GM15510 (cell line): Measurements from ENCODE around the gene DAPK1.

Source experiments
- POLR2A ChIP-seq: IDR thresholded peaks from 3 replicates; pipeline ENCODE4 v1.6.1; 2011; ENCODE audit warnings: borderline replicate concordance; ENCODE audit not compliant: insufficient read length; ENCODE audit errors: extremely low read depth

DAPK1 gene

DNA sequence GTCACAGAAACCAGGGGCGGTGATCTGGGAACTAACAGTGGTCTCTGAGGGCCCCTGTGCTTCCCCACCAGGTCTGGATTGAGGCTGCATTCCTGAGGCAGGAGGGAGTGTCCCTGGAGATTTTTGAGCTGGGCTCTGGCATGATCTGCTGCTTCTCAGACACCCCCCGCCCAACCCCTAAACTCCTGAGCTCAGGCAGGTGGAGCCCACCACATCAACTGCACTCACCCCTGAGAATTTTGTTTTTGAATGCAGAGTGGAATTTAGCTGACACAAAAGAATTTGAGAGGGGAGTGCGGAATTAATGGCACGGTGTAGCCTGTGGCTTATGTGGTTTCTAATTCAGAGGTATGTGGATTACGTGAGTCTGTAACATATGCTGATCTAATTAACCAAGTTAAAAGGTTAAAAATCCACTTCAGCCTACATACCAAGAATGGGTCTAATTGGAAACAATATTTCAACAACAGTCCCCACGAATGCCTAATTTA lies 204.3 kb downstream of the DAPK1 start:
- no peak for TF ChIP-seq POLR2A

DNA sequence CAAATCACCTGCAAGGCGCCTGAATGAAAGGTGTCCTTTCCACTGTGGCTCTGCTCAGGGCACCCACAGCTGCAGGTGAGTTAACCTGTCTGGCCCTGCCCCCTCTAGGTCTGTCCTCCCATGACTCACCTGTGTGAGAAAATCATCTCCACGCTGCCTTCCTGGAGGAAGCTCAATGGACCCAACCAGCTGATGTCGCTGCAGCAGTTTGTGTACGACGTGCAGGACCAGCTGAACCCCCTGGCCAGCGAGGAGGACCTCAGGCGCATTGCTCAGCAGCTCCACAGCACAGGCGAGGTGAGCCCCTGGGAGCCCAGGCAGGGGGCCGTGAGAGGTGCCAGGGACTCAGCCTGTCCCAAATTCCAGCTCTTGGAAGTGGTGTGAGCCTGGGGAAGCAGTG lies 205.3 kb downstream of the DAPK1 start:
- no peak for TF ChIP-seq POLR2A

DNA sequence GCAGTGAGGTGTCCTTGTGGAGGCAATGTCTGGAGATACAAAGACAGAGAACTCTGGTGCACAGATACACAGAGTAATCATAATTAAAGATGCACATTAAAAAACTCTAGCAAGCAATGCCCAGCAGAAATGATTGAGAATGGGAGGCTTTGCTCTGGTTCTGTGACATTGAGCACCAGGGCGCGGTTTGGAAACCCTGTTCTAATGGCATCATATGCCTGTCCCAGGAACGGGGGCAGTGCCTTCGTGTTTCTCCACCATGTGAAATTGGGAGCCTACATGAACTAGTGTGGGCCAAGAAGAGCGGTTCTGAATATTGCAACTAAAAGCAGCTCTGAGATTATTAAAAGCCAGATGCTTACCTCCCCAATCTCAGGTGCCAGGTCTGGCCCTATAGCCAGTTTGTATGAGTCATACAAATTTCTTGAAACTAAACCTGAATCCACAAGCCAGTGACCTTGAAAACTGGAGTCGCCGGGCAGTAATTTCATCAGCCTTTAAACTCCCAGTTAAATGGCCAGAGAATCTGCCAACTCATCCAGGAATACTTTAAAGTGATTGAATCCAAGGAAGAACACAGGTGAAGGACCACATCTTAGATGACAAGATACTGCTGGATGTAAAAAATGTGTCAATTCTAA lies 206.1 kb downstream of the DAPK1 start:
- no peak for TF ChIP-seq POLR2A

DNA sequence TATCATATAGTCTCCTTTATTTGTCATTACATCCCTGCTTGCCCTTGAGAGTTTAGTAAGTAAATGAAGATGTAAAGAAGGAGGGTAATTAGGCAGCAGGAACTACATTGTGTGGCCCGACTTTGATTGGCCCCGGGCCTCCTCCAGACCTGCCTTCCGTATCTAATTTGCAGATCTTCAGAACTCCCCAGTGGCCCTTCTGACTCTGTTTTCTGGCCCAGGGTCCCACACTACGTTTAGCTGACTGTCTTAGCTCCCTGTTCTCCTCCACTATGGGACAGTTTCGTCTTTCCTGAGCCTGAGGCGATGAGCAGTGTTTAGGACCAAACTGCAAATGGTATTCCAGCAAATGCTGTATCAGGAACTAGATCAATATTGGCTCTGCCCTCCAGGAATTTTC lies 206.7 kb downstream of the DAPK1 start:
- no peak for TF ChIP-seq POLR2A

DNA sequence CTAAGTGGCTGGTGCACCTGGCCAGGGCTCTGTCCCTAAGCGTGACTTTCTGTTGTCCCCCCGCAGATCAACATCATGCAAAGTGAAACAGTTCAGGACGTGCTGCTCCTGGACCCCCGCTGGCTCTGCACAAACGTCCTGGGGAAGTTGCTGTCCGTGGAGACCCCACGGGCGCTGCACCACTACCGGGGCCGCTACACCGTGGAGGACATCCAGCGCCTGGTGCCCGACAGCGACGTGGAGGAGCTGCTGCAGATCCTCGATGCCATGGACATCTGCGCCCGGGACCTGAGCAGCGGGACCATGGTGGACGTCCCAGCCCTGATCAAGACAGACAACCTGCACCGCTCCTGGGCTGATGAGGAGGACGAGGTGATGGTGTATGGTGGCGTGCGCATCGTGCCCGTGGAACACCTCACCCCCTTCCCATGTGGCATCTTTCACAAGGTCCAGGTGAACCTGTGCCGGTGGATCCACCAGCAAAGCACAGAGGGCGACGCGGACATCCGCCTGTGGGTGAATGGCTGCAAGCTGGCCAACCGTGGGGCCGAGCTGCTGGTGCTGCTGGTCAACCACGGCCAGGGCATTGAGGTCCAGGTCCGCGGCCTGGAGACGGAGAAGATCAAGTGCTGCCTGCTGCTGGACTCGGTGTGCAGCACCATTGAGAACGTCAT lies 208.5 kb downstream of the DAPK1 start:
- TF ChIP-seq POLR2A: no peak

DNA sequence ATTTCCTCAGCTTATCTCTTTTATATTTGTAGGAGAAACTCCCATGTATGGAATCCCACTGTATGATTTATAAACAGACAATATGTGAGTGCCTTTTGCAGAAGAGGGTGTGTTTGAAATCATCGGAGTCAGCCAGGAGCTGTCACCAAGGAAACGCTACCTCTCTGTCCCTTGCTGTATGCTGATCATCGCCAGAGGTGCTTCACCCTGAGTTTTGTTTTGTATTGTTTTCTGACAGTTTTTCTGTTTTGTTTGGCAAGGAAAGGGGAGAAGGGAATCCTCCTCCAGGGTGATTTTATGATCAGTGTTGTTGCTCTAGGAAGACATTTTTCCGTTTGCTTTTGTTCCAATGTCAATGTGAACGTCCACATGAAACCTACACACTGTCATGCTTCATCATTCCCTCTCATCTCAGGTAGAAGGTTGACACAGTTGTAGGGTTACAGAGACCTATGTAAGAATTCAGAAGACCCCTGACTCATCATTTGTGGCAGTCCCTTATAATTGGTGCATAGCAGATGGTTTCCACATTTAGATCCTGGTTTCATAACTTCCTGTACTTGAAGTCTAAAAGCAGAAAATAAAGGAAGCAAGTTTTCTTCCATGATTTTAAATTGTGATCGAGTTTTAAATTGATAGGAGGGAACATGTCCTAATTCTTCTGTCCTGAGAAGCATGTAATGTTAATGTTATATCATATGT lies 210.3 kb downstream of the DAPK1 start:
- TF ChIP-seq POLR2A: no peak

DNA sequence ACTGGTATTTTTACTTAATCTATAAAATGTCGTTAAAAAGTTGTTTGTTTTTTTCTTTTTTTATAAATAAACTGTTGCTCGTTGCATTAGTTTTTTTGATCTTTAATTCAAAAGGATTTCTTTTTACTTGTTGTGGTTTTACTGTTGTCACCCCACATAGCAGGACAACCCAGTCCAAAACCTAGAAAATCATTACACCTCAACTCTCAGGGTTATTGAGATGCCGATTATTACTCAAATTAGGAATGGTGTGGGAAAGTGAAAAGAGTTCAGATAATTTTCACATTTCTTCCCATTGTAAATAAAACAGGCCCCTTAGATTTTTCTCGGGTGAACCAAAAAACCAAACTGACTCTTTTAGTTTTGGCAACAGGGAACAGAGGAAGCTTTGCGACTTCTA lies 210.9 kb downstream of the DAPK1 start:
- TF ChIP-seq POLR2A: no peak

DNA sequence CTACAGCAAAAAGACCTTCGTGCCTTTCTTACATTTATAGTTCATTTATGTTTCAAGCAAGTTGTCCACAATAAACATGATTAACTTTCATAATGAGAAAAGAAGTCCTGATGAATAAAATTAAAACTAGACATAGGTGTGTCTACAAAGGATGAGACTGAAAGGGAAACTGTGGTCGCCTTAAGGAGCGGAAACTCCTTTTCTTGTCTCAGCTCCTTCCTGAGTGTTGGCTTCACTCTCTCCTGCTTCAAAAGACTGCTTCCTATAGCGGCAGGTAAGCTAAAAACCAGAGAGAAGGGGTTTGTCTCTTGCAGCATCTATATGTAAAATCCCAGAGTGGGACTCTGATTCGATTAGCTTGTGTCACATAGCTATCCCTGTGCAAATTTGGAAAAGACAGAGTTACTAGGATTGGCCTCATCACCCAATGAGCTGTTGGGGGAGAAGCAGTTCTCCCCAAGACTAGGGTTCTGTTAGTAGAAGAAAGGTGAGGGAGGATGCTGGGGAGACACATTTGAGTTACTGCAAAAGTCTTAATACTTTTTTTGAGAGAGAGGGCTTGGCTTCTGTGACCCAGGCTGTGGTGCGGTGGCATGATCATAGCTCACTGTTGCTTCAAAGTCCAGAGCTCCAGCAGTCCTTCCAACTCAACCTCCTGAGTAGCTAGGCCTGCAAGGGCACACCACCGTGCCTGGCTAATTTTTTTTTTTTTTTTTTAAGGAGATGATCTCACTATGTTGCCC lies 211.5 kb downstream of the DAPK1 start:
- TF ChIP-seq POLR2A: no peak

DNA sequence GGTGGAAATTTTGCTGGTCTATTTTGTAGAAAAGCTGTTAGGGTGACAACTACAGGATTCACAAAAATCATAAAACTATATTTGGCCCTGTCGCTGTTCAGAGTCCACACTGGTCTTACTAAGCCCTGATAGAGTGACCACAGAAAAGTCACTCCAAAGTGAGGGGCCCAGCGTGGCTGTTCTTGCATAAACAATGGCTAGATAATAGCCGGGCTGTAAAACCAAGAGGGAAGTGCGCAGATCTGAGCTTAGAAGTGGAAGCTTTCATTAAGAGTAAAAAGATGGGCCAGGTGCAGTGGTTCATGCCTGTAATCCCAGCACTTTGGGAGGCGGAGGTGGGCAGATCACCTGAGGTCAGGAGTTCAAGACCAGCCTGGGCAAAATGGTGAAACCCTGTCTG lies 212.8 kb downstream of the DAPK1 start:
- TF ChIP-seq POLR2A: no peak

DNA sequence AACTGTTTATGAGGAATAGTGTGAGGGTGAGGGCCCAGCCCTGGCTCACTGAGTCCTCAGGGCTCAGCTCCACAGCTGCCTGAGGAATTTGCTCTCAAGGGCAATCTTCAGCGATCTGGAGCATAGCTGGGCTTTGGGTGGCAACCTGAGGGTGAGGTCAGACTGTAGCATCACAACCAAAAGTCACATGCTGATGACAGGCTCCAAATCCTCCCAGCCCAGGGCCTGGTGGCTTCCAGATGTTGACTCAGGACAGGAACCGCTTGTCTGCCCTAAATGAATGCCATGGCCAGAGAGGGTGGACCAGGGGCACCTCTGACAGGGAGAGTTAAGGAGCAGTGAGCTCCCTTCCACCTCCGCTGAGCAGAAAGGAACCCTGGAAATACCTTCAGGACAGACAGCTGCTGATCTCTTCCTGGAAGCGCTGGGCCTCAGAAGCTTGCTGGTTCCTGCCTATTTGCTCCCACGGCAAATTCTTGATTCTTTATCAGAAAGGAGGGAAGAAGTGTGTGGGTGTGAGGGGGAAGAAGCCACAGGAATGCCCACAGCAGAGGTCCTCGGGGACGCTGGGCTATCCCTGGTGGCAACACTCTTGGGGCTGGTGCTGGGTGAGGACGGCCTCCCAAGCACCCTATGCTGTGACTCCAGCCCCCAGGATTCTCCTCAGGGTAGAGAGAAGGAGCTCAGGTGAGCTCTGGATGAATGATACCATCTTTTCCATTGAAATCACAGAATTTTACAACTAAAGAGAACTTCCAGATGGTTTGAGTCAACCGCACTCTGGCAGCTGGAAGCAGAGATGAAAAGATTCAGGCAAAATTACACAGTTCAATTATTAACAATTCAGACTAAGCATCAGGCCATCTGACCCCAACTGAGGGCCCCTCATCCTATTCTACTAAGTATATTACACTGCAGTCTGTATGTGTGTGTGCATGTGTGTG lies 214.5 kb downstream of the DAPK1 start:
- no peak for TF ChIP-seq POLR2A

DNA sequence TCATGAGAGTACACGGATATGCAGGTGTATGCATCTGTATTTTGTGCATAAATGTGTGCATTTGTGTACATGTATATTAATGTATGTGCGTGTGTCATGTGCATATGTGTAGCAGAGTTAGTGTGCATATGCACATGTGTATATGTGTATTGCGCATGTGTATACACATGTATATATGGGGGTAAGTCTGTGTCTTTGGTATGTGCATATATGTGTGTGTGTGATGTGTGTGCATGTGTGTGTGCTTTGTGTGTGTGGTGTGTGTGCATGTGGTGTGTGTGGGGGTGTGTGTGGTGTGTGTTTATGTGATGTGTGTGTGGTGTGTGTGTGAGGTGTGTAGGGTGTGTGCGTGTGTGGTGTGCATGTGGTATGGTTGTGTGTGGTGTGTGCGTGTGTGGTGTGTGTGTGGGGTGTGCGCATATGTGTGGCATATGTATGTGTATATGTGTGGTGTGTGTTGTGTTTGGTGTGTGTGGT lies 215.2 kb downstream of the DAPK1 start:
- no peak for TF ChIP-seq POLR2A

DNA sequence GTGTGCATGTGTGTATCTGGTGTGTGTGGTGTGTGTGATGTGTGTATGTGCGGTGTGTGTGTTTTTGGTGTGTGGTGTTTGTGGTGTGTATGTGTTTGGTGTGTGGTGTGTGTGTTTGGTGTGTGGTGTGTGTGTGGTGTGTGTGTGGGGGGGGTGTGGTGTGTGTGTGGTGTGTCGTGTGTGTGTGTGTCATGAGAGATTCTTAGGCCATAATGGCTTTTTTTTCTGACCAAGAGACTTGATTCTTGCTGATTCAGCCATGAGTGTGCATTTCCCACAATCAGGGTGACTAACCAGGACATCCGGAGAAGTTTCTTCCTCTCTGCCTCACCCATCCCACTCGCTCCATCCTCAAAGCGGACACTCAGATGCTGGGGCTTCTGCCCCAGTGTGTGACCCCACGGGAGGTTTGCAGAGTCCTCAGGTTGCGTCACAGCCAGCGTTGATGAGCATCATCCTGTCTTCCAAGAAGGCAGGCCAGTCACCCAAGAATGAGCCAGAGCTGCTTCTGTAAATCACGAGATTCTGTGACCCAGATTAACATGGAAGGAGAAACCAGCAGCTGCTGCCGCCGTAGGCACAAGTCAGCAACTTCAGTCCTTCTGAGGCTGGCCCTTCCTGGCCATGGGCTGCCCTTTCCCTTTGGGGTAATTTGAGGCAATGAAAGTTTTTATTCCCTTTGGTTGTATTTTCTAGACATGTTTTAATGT lies 215.8 kb downstream of the DAPK1 start:
- TF ChIP-seq POLR2A: no peak

DNA sequence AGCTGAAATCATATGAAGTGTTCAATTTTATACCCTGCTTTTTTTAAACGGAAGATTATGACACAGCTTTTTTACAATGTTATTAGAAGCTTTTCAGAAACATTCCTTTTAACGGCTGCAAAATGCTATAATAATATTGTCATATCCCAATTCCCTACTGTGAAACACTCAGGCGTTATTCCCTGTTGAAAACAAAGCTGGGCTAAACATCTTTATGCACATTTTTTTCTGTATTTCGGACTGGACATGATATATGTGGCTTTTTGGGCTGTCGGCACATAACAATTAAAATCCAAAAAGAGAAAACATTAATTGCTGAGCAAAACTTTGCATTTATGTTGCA lies 216.3 kb downstream of the DAPK1 start:
- no peak for TF ChIP-seq POLR2A
